Suprapubic skin (tissue), 4 donors: ENCODE measurements around the gene TPSD1.

ENCODE experiments used
- EP300 ChIP-seq: sonication (generic); formaldehyde crosslinking; IDR thresholded peaks from one replicate; pipeline ENCODE4 v1.6.1; 2017; ENCODE audit warnings: antibody characterized with exemption
- POLR2A ChIP-seq, 2 donors: fragments of 450-650 bp; IDR thresholded peaks; one replicate each; pipeline ENCODE4 v1.6.1; 2017; ENCODE audit warnings: antibody characterized with exemption in 2 of 2, mild to moderate bottlenecking in 2 of 2, moderate library complexity in 2 of 2
- POLR2AphosphoS5 ChIP-seq, 3 donors: sonication (generic); formaldehyde crosslinking; IDR thresholded peaks; one replicate each; pipeline ENCODE4 v1.6.1; 2017; ENCODE audit warnings: antibody characterized with exemption in 3 of 3
- TF ChIP-seq, protein P1 (sequence below), 2 donors: fragments of 200-600 bp in 1 of 2; fragments of 450-650 bp in 1 of 2; sonication (generic) in 1 of 2; IDR thresholded peaks; one replicate each; pipeline ENCODE4 v1.5.1; 2016 to 2019; ENCODE audit warnings: antibody characterized with exemption in 2 of 2, mild to moderate bottlenecking in 1 of 2, moderate library complexity in 1 of 2

- TF ChIP-seq, protein P1, sequence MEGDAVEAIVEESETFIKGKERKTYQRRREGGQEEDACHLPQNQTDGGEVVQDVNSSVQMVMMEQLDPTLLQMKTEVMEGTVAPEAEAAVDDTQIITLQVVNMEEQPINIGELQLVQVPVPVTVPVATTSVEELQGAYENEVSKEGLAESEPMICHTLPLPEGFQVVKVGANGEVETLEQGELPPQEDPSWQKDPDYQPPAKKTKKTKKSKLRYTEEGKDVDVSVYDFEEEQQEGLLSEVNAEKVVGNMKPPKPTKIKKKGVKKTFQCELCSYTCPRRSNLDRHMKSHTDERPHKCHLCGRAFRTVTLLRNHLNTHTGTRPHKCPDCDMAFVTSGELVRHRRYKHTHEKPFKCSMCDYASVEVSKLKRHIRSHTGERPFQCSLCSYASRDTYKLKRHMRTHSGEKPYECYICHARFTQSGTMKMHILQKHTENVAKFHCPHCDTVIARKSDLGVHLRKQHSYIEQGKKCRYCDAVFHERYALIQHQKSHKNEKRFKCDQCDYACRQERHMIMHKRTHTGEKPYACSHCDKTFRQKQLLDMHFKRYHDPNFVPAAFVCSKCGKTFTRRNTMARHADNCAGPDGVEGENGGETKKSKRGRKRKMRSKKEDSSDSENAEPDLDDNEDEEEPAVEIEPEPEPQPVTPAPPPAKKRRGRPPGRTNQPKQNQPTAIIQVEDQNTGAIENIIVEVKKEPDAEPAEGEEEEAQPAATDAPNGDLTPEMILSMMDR (IDR thresholded peaks at IDR 0.05): no peak
- TF ChIP-seq EP300: no peak
- no peak for TF ChIP-seq POLR2A (IDR thresholded peaks at IDR 0.05)
- no peak for TF ChIP-seq POLR2AphosphoS5 (IDR thresholded peaks at IDR 0.05)
Measured at GRCh38 chr16:1308036-1308976, 52.4 kb downstream of the TPSD1 start.
